Measurements from ENCODE around the gene HSD17B7.

The HSD17B7 gene

GRCh38 chr1:162855461-162856150 lies 65.1 kb downstream of the HSD17B7 start:
- TF ChIP-seq GATA2 (IDR thresholded peaks at IDR 0.05; ENCODE audit: low read depth, low read length) (no peak), GATA3 (IDR thresholded peaks at IDR 0.05; ENCODE audit: low read depth, low read length) (no peak)

- TF ChIP-seq GATA3 (IDR thresholded peaks at IDR 0.05; ENCODE audit: low read depth, low read length) = no peak
- TF ChIP-seq GATA2 (IDR thresholded peaks at IDR 0.05; ENCODE audit: low read depth, low read length) = no peak
These were observed 65.8 kb downstream of the HSD17B7 start for GRCh38 chr1:162856260-162856659.

- TF ChIP-seq GATA3 (IDR thresholded peaks at IDR 0.05; ENCODE audit: low read depth, low read length) = no peak
- TF ChIP-seq GATA2 (IDR thresholded peaks at IDR 0.05; ENCODE audit: low read depth, low read length) = no peak
These were observed 67.3 kb downstream of the HSD17B7 start for GRCh38 chr1:162857850-162858249.

GRCh38 chr1:162859191-162859590 lies 68.7 kb downstream of the HSD17B7 start:
- no peak for TF ChIP-seq GATA2 (IDR thresholded peaks at IDR 0.05; ENCODE audit: low read depth, low read length)
- no peak for TF ChIP-seq GATA3 (IDR thresholded peaks at IDR 0.05; ENCODE audit: low read depth, low read length)

GRCh38 chr1:162861101-162861500 lies 70.6 kb downstream of the HSD17B7 start, which contains the start of gene CCDC190:
Gene CCDC190 (minus strand): TSS chr1:162861175. CDS start chr1:162859646, 1,529 bp downstream.
- no peak for TF ChIP-seq GATA2 (IDR thresholded peaks at IDR 0.05; ENCODE audit: low read depth, low read length)
- TF ChIP-seq GATA3 (IDR thresholded peaks at IDR 0.05; ENCODE audit: low read depth, low read length) = no peak

- TF ChIP-seq GATA2 (IDR thresholded peaks at IDR 0.05; ENCODE audit: low read depth, low read length) = no peak
- TF ChIP-seq GATA3 (IDR thresholded peaks at IDR 0.05; ENCODE audit: low read depth, low read length) = no peak
These were observed 71.1 kb downstream of the HSD17B7 start for GRCh38 chr1:162861625-162862024.
